GM23338 (cell line): ENCODE data around the gene PPP1R3A. TPM values are rescaled to one million over a fixed set of nuclear protein-coding genes. Genes with fewer than 3 reads are reported as not detected.

ENCODE experiments used
- ATAC-seq: fragments of 200-7000 bp; cut with Tn5 transposase; 3 replicates; pipeline ENCODE4 v1.9.1; 2020
- DNase-seq: peaks from one replicate; pipeline ENCODE4 v3.0.0-alpha.2; 2015; ENCODE audit warnings: low spot score
- H2AFZ ChIP-seq: fragments of 200-600 bp; sonication (generic); 2 replicates; pipeline ENCODE4 v1.8.0; 2016; ENCODE audit warnings: antibody characterized with exemption, mild to moderate bottlenecking, moderate library complexity
- H3F3A ChIP-seq: fragments of 200-600 bp; sonication (generic); replicated peaks from 2 replicates; pipeline ENCODE4 v1.8.0; 2017; ENCODE audit warnings: antibody characterized with exemption, mixed run types, low read depth
- H3K27ac ChIP-seq: fragments of 200-600 bp; sonication (generic); 2 replicates; pipeline ENCODE4 v1.6.1; 2016; ENCODE audit warnings: low read depth
- H3K27me3 ChIP-seq: fragments of 200-600 bp; sonication (generic); 2 replicates; pipeline ENCODE4 v1.8.0; 2016; ENCODE audit warnings: mild to moderate bottlenecking, mixed run types, moderate library complexity; ENCODE audit not compliant: insufficient read depth
- H3K36me3 ChIP-seq: fragments of 200-600 bp; sonication (generic); 2 replicates; pipeline ENCODE4 v1.8.0; 2016; ENCODE audit warnings: mild to moderate bottlenecking; ENCODE audit not compliant: insufficient read depth
- H3K4me1 ChIP-seq: fragments of 200-600 bp; sonication (generic); 2 replicates; pipeline ENCODE4 v1.8.0; 2016; ENCODE audit warnings: mild to moderate bottlenecking, moderate library complexity; ENCODE audit not compliant: insufficient read depth
- H3K4me2 ChIP-seq: fragments of 200-600 bp; sonication (generic); 2 replicates; pipeline ENCODE4 v1.7.1; 2017; ENCODE audit warnings: mixed run types
- H3K4me3 ChIP-seq: fragments of 200-600 bp; sonication (generic); 2 replicates; pipeline ENCODE4 v1.6.1; 2016; ENCODE audit warnings: mixed run types
- H3K79me2 ChIP-seq: fragments of 200-600 bp; sonication (generic); replicated peaks from 2 replicates; pipeline ENCODE4 v1.8.0; 2017; ENCODE audit warnings: mild to moderate bottlenecking; ENCODE audit not compliant: insufficient read depth
- H3K9me2 ChIP-seq: fragments of 200-600 bp; sonication (generic); 2 replicates; pipeline ENCODE4 v1.8.0; 2017; ENCODE audit not compliant: insufficient read depth
- H4K20me1 ChIP-seq: fragments of 200-600 bp; sonication (generic); replicated peaks from 2 replicates; pipeline ENCODE4 v1.8.0; 2017; ENCODE audit warnings: mild to moderate bottlenecking; ENCODE audit not compliant: insufficient read depth
- H3K27ac Mint-ChIP-seq: 2 replicates; pipeline ENCODE4 v1.8.0; 2020; ENCODE audit warnings: inconsistent platforms, mild to moderate bottlenecking, moderate library complexity, mixed read lengths
- H3K27me3 Mint-ChIP-seq: 3 replicates; pipeline ENCODE4 v1.8.0; 2022; ENCODE audit warnings: low read depth, mild to moderate bottlenecking, moderate library complexity, mixed read lengths, inconsistent platforms; ENCODE audit not compliant: insufficient read depth, poor library complexity
- H3K36me3 Mint-ChIP-seq: 3 replicates; pipeline ENCODE4 v1.8.0; 2021; ENCODE audit warnings: low read depth, mild to moderate bottlenecking, inconsistent platforms, moderate library complexity, mixed read lengths
- H3K4me1 Mint-ChIP-seq: 3 replicates; pipeline ENCODE4 v1.8.0; 2020; ENCODE audit warnings: mild to moderate bottlenecking, inconsistent platforms, mixed read lengths
- H3K4me3 Mint-ChIP-seq: 3 replicates; pipeline ENCODE4 v1.8.0; 2021; ENCODE audit warnings: moderate library complexity, mild to moderate bottlenecking, inconsistent platforms, mixed read lengths
- H3K9me3 Mint-ChIP-seq: 3 replicates; pipeline ENCODE4 v1.8.0; 2020; ENCODE audit warnings: moderate library complexity, mild to moderate bottlenecking, inconsistent platforms, mixed read lengths
- CREB1 ChIP-seq: fragments of 250-450 bp; sonication (Bioruptor Pico); IDR thresholded peaks from 2 replicates; pipeline ENCODE4 v1.5.0; 2020; ENCODE audit warnings: low read depth, mild to moderate bottlenecking, moderate library complexity
- ETS1 ChIP-seq: IDR thresholded peaks from 2 replicates; pipeline ENCODE4 v1.6.1; 2016; ENCODE audit warnings: antibody characterized with exemption
- EZH2 ChIP-seq: fragments of 200-600 bp; sonication (generic); IDR thresholded peaks from one replicate; pipeline ENCODE4 v1.8.0; 2017; ENCODE audit warnings: antibody characterized with exemption, mild to moderate bottlenecking, low read depth; ENCODE audit not compliant: unreplicated experiment
- EZH2phosphoT487 ChIP-seq: fragments of 200-600 bp; sonication (generic); IDR thresholded peaks from one replicate; pipeline ENCODE4 v1.8.1; 2018; ENCODE audit warnings: antibody characterized with exemption; ENCODE audit not compliant: unreplicated experiment
- JUNB ChIP-seq: IDR thresholded peaks from one replicate; pipeline ENCODE4 v1.6.1; 2016; ENCODE audit warnings: antibody characterized with exemption; ENCODE audit not compliant: unreplicated experiment
- NANOG ChIP-seq: IDR thresholded peaks from 2 replicates; pipeline ENCODE4 v1.6.1; 2016; ENCODE audit warnings: antibody characterized with exemption, borderline replicate concordance
- POLR2AphosphoS5 ChIP-seq: IDR thresholded peaks from 2 replicates; pipeline ENCODE4 v1.6.1; 2016; ENCODE audit warnings: antibody characterized with exemption, low read depth
- ZNF114 ChIP-seq: fragments of 250-450 bp; sonication (Bioruptor Pico); IDR thresholded peaks from 2 replicates; pipeline ENCODE4 v1.5.0; 2020; ENCODE audit warnings: mild to moderate bottlenecking, moderate library complexity
- ZNF331 ChIP-seq: fragments of 250-450 bp; sonication (Bioruptor Pico); IDR thresholded peaks from 2 replicates; pipeline ENCODE4 v1.5.0; 2020; ENCODE audit warnings: low read depth, mild to moderate bottlenecking, moderate library complexity
- ZNF462 ChIP-seq: fragments of 250-450 bp; sonication (Bioruptor Pico); IDR thresholded peaks from 2 replicates; pipeline ENCODE4 v1.5.0; 2020; ENCODE audit warnings: mild to moderate bottlenecking, moderate library complexity
- polyA plus RNA-seq: library from polyadenylated mRNA; unstranded; fragments of >200 nt; fragmentation: Nextera tagmentation; extraction: Ambion mirVana; gene quantifications from 2 replicates; pipeline ENCODE4 v1.2.1, GENCODE V29; 2016
- total RNA-seq: library from RNA; depleted of rRNA; stranded (reverse); fragments of >200 nt; shearing (Covaris generic); gene quantifications from 2 replicates; pipeline ENCODE4 v1.2.3, GENCODE V29; 2014

The PPP1R3A gene
- total and polyA plus RNA-seq, 2 experiments from 2014 or later: 0.28 TPM; not detected in 1

GRCh38 chr7:113917840-113918239 is 969 bp downstream of the PPP1R3A start (continued):
- TF ChIP-seq EZH2phosphoT487 (no peak), ETS1 (no peak), ZNF114 (no peak)

- Mint-ChIP-seq H3K4me3 (no peak overlapping the region), H3K27me3 (no peaks in the 10 kb centered on the region), H3K9me3 (no peaks in the 10 kb centered on the region), H3K4me1 (peaks cover 9% of the 10 kb centered on the region; the same call in 2 of the 3 replicates), H3K36me3 (no peaks in the 10 kb centered on the region), H3K27ac (no peak overlapping the region)
- Histone ChIP-seq H3K79me2 (no peaks in the 10 kb centered on the region), H3K4me1 (no peaks in the 10 kb centered on the region), H3K4me2 (no peak overlapping the region), H3K36me3 (no peaks in the 10 kb centered on the region), H4K20me1 (no peaks in the 10 kb centered on the region), H3K27me3 (no peaks in the 10 kb centered on the region), H3K27ac (no peak overlapping the region), H3K4me3 (no peak overlapping the region), H3K9me2 (no peaks in the 10 kb centered on the region), H2AFZ (no peak overlapping the region), H3F3A (no peaks in the 10 kb centered on the region)
- DNase-seq: no peak
- TF ChIP-seq ETS1: no peak
- no peak for TF ChIP-seq EZH2
- TF ChIP-seq POLR2AphosphoS5: no peak
- no peak for TF ChIP-seq NANOG
- TF ChIP-seq EZH2phosphoT487: no peak
- TF ChIP-seq ZNF462 (CRISPR knock-in tag): no peak
- TF ChIP-seq JUNB: no peak
- TF ChIP-seq ZNF114: no peak
- no peak for TF ChIP-seq ZNF331
- TF ChIP-seq CREB1 (CRISPR knock-in tag): no peak
- ATAC-seq: no peak
Observed at GRCh38 chr7:113915956-113916355, 2.9 kb downstream of the PPP1R3A start.
